HEK293 (cell line): Measurements from ENCODE around the gene ZNF559.
A peak's percentile ranks its signal among the peaks of the same experiment; 100 is the strongest.

ENCODE experiments used
- GLIS2 ChIP-seq: fragments of 450-650 bp; formaldehyde crosslinking; IDR thresholded peaks from 2 replicates; pipeline ENCODE4 v1.5.1; 2016; ENCODE audit warnings: missing biosample characterization, missing genetic modification characterization
- KLF1 ChIP-seq: fragments of 450-650 bp; formaldehyde crosslinking; IDR thresholded peaks from 2 replicates; pipeline ENCODE4 v1.5.1; 2016; ENCODE audit warnings: missing biosample characterization, missing genetic modification characterization
- KLF8 ChIP-seq: fragments of 450-650 bp; formaldehyde crosslinking; IDR thresholded peaks from 2 replicates; pipeline ENCODE4 v1.5.1; 2016; ENCODE audit warnings: missing biosample characterization, missing genetic modification characterization
- KLF9 ChIP-seq: fragments of 450-650 bp; formaldehyde crosslinking; IDR thresholded peaks from 2 replicates; pipeline ENCODE4 v1.5.1; 2016; ENCODE audit warnings: missing biosample characterization, missing genetic modification characterization, low read depth
- OSR2 ChIP-seq: fragments of 450-650 bp; formaldehyde crosslinking; IDR thresholded peaks from 2 replicates; pipeline ENCODE4 v1.5.1; 2016; ENCODE audit warnings: missing biosample characterization, missing genetic modification characterization
- PRDM1 ChIP-seq: fragments of 450-650 bp; formaldehyde crosslinking; IDR thresholded peaks from 2 replicates; pipeline ENCODE4; 2016; ENCODE audit warnings: missing biosample characterization, missing genetic modification characterization
- RBAK ChIP-seq: fragments of 450-650 bp; formaldehyde crosslinking; IDR thresholded peaks from 2 replicates; pipeline ENCODE4 v1.5.1; 2016; ENCODE audit warnings: missing biosample characterization, missing genetic modification characterization
- SP2 ChIP-seq: fragments of 450-650 bp; formaldehyde crosslinking; IDR thresholded peaks from 2 replicates; pipeline ENCODE4 v1.5.1; 2016; ENCODE audit warnings: missing biosample characterization, missing genetic modification characterization
- SP7 ChIP-seq: fragments of 450-650 bp; formaldehyde crosslinking; IDR thresholded peaks from 2 replicates; pipeline ENCODE4 v1.5.1; 2016; ENCODE audit warnings: missing biosample characterization, missing genetic modification characterization
- TRIM28 ChIP-seq: IDR thresholded peaks from 2 replicates; pipeline ENCODE4 v1.6.1; 2011; ENCODE audit warnings: low read length, control low read depth, borderline replicate concordance
- YY1 ChIP-seq: fragments of 450-650 bp; formaldehyde crosslinking; IDR thresholded peaks from 2 replicates; pipeline ENCODE4 v1.5.1; 2018; ENCODE audit warnings: missing biosample characterization, missing genetic modification characterization
- ZBTB20 ChIP-seq: fragments of 450-650 bp; formaldehyde crosslinking; IDR thresholded peaks from 2 replicates; pipeline ENCODE4 v1.5.1; 2016; ENCODE audit warnings: missing biosample characterization, missing genetic modification characterization
- ZBTB21 ChIP-seq: fragments of 450-650 bp; formaldehyde crosslinking; IDR thresholded peaks from 2 replicates; pipeline ENCODE4 v1.5.1; 2017; ENCODE audit warnings: missing biosample characterization, missing genetic modification characterization
- ZBTB48 ChIP-seq: fragments of 450-650 bp; formaldehyde crosslinking; IDR thresholded peaks from 2 replicates; pipeline ENCODE4 v1.5.1; 2016; ENCODE audit warnings: missing biosample characterization, missing genetic modification characterization
- ZBTB7A ChIP-seq: fragments of 450-650 bp; formaldehyde crosslinking; IDR thresholded peaks from 2 replicates; pipeline ENCODE4 v1.5.1; 2016; ENCODE audit warnings: low read depth, missing biosample characterization, missing genetic modification characterization
- ZBTB8A ChIP-seq: fragments of 450-650 bp; formaldehyde crosslinking; IDR thresholded peaks from 2 replicates; pipeline ENCODE4 v1.5.1; 2016; ENCODE audit warnings: missing biosample characterization, missing genetic modification characterization
- ZEB2 ChIP-seq: fragments of 450-650 bp; formaldehyde crosslinking; IDR thresholded peaks from 2 replicates; pipeline ENCODE4 v1.5.1; 2016; ENCODE audit warnings: missing biosample characterization, missing genetic modification characterization
- ZNF121 ChIP-seq: fragments of 450-650 bp; formaldehyde crosslinking; IDR thresholded peaks from 2 replicates; pipeline ENCODE4 v1.5.1; 2016; ENCODE audit warnings: missing biosample characterization, missing genetic modification characterization
- ZNF138 ChIP-seq: fragments of 450-650 bp; formaldehyde crosslinking; IDR thresholded peaks from 2 replicates; pipeline ENCODE4 v1.5.1; 2016; ENCODE audit warnings: missing biosample characterization, missing genetic modification characterization, borderline replicate concordance
- ZNF202 ChIP-seq: fragments of 450-650 bp; formaldehyde crosslinking; IDR thresholded peaks from 2 replicates; pipeline ENCODE4 v1.5.1; 2016; ENCODE audit warnings: missing biosample characterization, missing genetic modification characterization, borderline replicate concordance
- ZNF302 ChIP-seq: fragments of 450-650 bp; formaldehyde crosslinking; IDR thresholded peaks from 2 replicates; pipeline ENCODE4 v1.5.1; 2016; ENCODE audit warnings: missing biosample characterization, missing genetic modification characterization, low read depth
- ZNF311 ChIP-seq: fragments of 450-650 bp; formaldehyde crosslinking; IDR thresholded peaks from 2 replicates; pipeline ENCODE4 v1.5.1; 2017; ENCODE audit warnings: missing biosample characterization, missing genetic modification characterization, borderline replicate concordance
- ZNF366 ChIP-seq: fragments of 450-650 bp; formaldehyde crosslinking; conservative IDR thresholded peaks from 2 replicates; pipeline ENCODE4 v1.5.1; 2016; ENCODE audit warnings: missing biosample characterization, missing genetic modification characterization
- ZNF544 ChIP-seq: fragments of 450-650 bp; formaldehyde crosslinking; IDR thresholded peaks from 2 replicates; pipeline ENCODE4 v1.5.0; 2017; ENCODE audit warnings: missing biosample characterization, missing genetic modification characterization
- ZNF623 ChIP-seq: fragments of 450-650 bp; formaldehyde crosslinking; IDR thresholded peaks from 2 replicates; pipeline ENCODE4 v1.5.1; 2016; ENCODE audit warnings: missing biosample characterization, missing genetic modification characterization
- ZNF664 ChIP-seq: fragments of 450-650 bp; formaldehyde crosslinking; IDR thresholded peaks from 2 replicates; pipeline ENCODE4 v1.5.1; 2016; ENCODE audit warnings: missing biosample characterization, missing genetic modification characterization
- TF ChIP-seq, protein P1 (sequence below): fragments of 450-650 bp; formaldehyde crosslinking; optimal IDR thresholded peaks from 2 replicates; pipeline ENCODE3; 2016; ENCODE audit warnings: missing biosample characterization, mild to moderate bottlenecking, missing genetic modification characterization
- TF ChIP-seq, protein P2 (sequence below): fragments of 450-650 bp; formaldehyde crosslinking; IDR thresholded peaks from 2 replicates; pipeline ENCODE4 v1.5.1; 2017; ENCODE audit warnings: missing biosample characterization, missing genetic modification characterization
- TF ChIP-seq, protein P3 (sequence below): fragments of 450-650 bp; IDR thresholded peaks from 2 replicates; pipeline ENCODE4 v1.5.1; 2018; ENCODE audit warnings: missing biosample characterization, missing genetic modification characterization
- TF ChIP-seq, protein P4 (sequence below): fragments of 450-650 bp; formaldehyde crosslinking; IDR thresholded peaks from 2 replicates; pipeline ENCODE4 v1.5.1; 2017; ENCODE audit warnings: missing biosample characterization, missing genetic modification characterization
- TF ChIP-seq, protein P5 (sequence below): fragments of 450-650 bp; formaldehyde crosslinking; IDR thresholded peaks from 2 replicates; pipeline ENCODE4 v1.5.1; 2016; ENCODE audit warnings: missing biosample characterization, missing genetic modification characterization, low read depth
- TF ChIP-seq, protein P6 (sequence below): fragments of 450-650 bp; formaldehyde crosslinking; IDR thresholded peaks from 2 replicates; pipeline ENCODE4 v1.5.1; 2016; ENCODE audit warnings: missing biosample characterization, missing genetic modification characterization

The ZNF559 gene

DNA sequence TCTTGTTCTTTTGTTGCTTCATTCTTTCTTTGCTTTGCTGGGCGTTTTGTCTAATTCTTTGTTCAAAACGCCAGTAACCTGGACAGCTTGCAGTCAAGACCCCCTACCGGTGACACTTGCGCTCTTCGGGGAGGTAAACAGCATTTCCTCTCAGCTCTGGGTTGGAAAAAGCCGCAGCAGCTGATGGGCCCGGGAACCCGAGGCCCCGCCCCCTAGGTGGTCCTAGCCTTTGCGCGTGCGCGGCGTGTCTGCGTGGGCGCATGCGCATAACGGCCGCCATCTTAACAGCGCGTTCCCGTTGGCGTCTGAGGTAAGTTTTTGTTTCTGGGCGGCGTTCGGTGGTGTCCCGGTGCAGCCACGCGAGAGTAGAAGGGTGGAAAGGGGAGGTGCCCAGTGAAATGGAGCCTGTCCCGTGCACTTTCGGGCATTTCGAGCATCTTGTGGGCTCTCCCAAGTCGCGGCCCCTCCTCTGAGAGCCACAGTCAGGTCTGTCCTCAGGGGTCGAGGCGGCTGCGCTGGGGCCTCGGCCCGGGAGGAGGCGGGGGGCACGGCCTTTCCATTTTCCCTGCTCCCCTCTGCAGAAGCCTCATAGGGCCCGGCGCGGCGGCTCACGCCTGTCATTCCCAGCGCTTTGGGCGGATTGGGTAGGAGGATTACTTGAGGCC, at the start of gene ZNF559 (continued):
- TF ChIP-seq, protein P1, sequence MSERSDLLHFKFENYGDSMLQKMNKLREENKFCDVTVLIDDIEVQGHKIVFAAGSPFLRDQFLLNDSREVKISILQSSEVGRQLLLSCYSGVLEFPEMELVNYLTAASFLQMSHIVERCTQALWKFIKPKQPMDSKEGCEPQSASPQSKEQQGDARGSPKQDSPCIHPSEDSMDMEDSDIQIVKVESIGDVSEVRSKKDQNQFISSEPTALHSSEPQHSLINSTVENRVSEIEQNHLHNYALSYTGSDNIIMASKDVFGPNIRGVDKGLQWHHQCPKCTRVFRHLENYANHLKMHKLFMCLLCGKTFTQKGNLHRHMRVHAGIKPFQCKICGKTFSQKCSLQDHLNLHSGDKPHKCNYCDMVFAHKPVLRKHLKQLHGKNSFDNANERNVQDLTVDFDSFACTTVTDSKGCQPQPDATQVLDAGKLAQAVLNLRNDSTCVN (tag by site-specific recombination) = peak; percentile 67
- TF ChIP-seq ZNF366 (no peak), ZNF544 (tag by site-specific recombination) (no peak), PRDM1 (no peak), ZNF302 (tag by site-specific recombination) (no peak), RBAK (tag by site-specific recombination) (no peak), TRIM28 (no peak), KLF9 (tag by site-specific recombination) (peak; percentile 42; the same call in 1 of the 2 replicates), ZNF664 (tag by site-specific recombination) (no peak), KLF8 (0 out of 2 replicates have a peak, but pooled peaks have one; percentile 22), ZEB2 (0 out of 2 replicates have a peak, but pooled peaks have one; percentile 15), ZBTB7A (no peak), OSR2 (no peak), ZBTB8A (tag by site-specific recombination) (peak; percentile 73), ZBTB48 (tag by site-specific recombination) (no peak), GLIS2 (tag by site-specific recombination) (no peak), ZBTB20 (peak; percentile 80), SP2 (tag by site-specific recombination) (peak; percentile 88), SP7 (tag by site-specific recombination) (0 out of 2 replicates have a peak, but pooled peaks have one; percentile 17), ZNF202 (tag by site-specific recombination) (no peak), ZBTB21 (no peak), ZNF623 (tag by site-specific recombination) (no peak), KLF1 (tag by site-specific recombination) (peak; percentile 30; the same call in 1 of the 2 replicates), YY1 (tag by site-specific recombination) (peak; percentile 53; the same call in 1 of the 2 replicates), ZNF121 (tag by site-specific recombination) (no peak), ZNF311 (tag by site-specific recombination) (no peak), ZNF138 (no peak)
- TF ChIP-seq, protein P2, sequence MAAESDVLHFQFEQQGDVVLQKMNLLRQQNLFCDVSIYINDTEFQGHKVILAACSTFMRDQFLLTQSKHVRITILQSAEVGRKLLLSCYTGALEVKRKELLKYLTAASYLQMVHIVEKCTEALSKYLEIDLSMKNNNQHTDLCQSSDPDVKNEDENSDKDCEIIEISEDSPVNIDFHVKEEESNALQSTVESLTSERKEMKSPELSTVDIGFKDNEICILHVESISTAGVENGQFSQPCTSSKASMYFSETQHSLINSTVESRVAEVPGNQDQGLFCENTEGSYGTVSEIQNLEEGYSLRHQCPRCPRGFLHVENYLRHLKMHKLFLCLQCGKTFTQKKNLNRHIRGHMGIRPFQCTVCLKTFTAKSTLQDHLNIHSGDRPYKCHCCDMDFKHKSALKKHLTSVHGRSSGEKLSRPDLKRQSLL (tag by site-specific recombination) = no peak
- TF ChIP-seq, protein P3, sequence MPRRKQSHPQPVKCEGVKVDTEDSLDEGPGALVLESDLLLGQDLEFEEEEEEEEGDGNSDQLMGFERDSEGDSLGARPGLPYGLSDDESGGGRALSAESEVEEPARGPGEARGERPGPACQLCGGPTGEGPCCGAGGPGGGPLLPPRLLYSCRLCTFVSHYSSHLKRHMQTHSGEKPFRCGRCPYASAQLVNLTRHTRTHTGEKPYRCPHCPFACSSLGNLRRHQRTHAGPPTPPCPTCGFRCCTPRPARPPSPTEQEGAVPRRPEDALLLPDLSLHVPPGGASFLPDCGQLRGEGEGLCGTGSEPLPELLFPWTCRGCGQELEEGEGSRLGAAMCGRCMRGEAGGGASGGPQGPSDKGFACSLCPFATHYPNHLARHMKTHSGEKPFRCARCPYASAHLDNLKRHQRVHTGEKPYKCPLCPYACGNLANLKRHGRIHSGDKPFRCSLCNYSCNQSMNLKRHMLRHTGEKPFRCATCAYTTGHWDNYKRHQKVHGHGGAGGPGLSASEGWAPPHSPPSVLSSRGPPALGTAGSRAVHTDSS = no peak
- TF ChIP-seq, protein P4, sequence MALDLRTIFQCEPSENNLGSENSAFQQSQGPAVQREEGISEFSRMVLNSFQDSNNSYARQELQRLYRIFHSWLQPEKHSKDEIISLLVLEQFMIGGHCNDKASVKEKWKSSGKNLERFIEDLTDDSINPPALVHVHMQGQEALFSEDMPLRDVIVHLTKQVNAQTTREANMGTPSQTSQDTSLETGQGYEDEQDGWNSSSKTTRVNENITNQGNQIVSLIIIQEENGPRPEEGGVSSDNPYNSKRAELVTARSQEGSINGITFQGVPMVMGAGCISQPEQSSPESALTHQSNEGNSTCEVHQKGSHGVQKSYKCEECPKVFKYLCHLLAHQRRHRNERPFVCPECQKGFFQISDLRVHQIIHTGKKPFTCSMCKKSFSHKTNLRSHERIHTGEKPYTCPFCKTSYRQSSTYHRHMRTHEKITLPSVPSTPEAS (tag by site-specific recombination) = no peak
- TF ChIP-seq, protein P5, sequence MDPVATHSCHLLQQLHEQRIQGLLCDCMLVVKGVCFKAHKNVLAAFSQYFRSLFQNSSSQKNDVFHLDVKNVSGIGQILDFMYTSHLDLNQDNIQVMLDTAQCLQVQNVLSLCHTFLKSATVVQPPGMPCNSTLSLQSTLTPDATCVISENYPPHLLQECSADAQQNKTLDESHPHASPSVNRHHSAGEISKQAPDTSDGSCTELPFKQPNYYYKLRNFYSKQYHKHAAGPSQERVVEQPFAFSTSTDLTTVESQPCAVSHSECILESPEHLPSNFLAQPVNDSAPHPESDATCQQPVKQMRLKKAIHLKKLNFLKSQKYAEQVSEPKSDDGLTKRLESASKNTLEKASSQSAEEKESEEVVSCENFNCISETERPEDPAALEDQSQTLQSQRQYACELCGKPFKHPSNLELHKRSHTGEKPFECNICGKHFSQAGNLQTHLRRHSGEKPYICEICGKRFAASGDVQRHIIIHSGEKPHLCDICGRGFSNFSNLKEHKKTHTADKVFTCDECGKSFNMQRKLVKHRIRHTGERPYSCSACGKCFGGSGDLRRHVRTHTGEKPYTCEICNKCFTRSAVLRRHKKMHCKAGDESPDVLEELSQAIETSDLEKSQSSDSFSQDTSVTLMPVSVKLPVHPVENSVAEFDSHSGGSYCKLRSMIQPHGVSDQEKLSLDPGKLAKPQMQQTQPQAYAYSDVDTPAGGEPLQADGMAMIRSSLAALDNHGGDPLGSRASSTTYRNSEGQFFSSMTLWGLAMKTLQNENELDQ (tag by site-specific recombination) = no peak
- TF ChIP-seq, protein P6, sequence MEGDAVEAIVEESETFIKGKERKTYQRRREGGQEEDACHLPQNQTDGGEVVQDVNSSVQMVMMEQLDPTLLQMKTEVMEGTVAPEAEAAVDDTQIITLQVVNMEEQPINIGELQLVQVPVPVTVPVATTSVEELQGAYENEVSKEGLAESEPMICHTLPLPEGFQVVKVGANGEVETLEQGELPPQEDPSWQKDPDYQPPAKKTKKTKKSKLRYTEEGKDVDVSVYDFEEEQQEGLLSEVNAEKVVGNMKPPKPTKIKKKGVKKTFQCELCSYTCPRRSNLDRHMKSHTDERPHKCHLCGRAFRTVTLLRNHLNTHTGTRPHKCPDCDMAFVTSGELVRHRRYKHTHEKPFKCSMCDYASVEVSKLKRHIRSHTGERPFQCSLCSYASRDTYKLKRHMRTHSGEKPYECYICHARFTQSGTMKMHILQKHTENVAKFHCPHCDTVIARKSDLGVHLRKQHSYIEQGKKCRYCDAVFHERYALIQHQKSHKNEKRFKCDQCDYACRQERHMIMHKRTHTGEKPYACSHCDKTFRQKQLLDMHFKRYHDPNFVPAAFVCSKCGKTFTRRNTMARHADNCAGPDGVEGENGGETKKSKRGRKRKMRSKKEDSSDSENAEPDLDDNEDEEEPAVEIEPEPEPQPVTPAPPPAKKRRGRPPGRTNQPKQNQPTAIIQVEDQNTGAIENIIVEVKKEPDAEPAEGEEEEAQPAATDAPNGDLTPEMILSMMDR (tag by site-specific recombination) = peak; percentile 25; the same call in 1 of the 2 replicates
